ENCODE data around the gene EPOP. TPM values are rescaled to one million over a fixed set of nuclear protein-coding genes. Genes with fewer than 3 reads are reported as not detected.

Gene EPOP
- total and polyA plus RNA-seq, 8 donors = 1.5 to 2.1 (median 1.7) TPM

Small RNAs within 50 kb of the gene (microRNA-seq; reads per million reads assigned to microRNA genes)
- gene MIR4726 = 0.34 to 0.55 reads per million in 2 donors
- gene MIR4734 = 0.14 to 0.34 reads per million in 2 donors

Other genes with a start within 250 kb of the EPOP start
- gene ARHGAP23, start 246.5 kb downstream of the EPOP start, total RNA-seq = 10 to 100 TPM; 49.1 to 51.0 TPM
- gene ARHGAP23, start 246.5 kb downstream of the EPOP start, polyA plus RNA-seq (ENCODE audit: insufficient read length in 6 of 6) = 10 to 100 TPM; 27.7 to 49.0 (median 36.1) TPM
- gene SRCIN1, start 69.0 kb downstream of the EPOP start, total RNA-seq = 1 to 10 TPM; 2.7 to 2.8 TPM
- gene SRCIN1, start 69.0 kb downstream of the EPOP start, polyA plus RNA-seq (ENCODE audit: insufficient read length in 6 of 6) = 10 to 100 TPM in 2 of 6 donors, 1 to 10 TPM in 4; 5.6 to 10.6 (median 8.5) TPM
- gene MLLT6, start 30.3 kb upstream of the EPOP start, total RNA-seq = 100 to 1,000 TPM in 1 of 2 donors, 10 to 100 TPM in 1; 80.0 to 102 TPM
- gene MLLT6, start 30.3 kb upstream of the EPOP start, polyA plus RNA-seq (ENCODE audit: insufficient read length in 6 of 6) = 100 to 1,000 TPM; 103 to 143 (median 124) TPM
- 10 to 100 TPM; 32.9 to 49.2 TPM for gene CISD3, start 55.4 kb upstream of the EPOP start, total RNA-seq
- gene CISD3, start 55.4 kb upstream of the EPOP start, polyA plus RNA-seq (ENCODE audit: insufficient read length in 6 of 6) = 10 to 100 TPM in 4 of 6 donors, 1 to 10 TPM in 2; 8.6 to 19.4 (median 12.1) TPM
- gene PCGF2, start 73.4 kb upstream of the EPOP start, total RNA-seq = 10 to 100 TPM; 40.0 to 49.5 TPM
- gene PCGF2, start 73.4 kb upstream of the EPOP start, polyA plus RNA-seq (ENCODE audit: insufficient read length in 6 of 6) = 100 to 1,000 TPM in 1 of 6 donors, 10 to 100 TPM in 5; 73.8 to 102 (median 90.0) TPM
- 100 to 1,000 TPM; 123 to 191 TPM for gene PSMB3, start 77.8 kb upstream of the EPOP start, total RNA-seq
- gene PSMB3, start 77.8 kb upstream of the EPOP start, polyA plus RNA-seq (ENCODE audit: insufficient read length in 6 of 6) = 10 to 100 TPM; 84.9 to 96.1 (median 87.9) TPM
- 10 to 100 TPM; 39.8 to 43.3 TPM for gene PIP4K2B, start 124.6 kb upstream of the EPOP start, total RNA-seq
- gene PIP4K2B, start 124.6 kb upstream of the EPOP start, polyA plus RNA-seq (ENCODE audit: insufficient read length in 6 of 6) = 10 to 100 TPM; 84.8 to 94.3 (median 88.2) TPM
- 10 to 100 TPM; 15.0 to 22.3 TPM for gene CWC25, start 150.4 kb upstream of the EPOP start, total RNA-seq
- 10 to 100 TPM; 24.1 to 29.3 (median 27.0) TPM for gene CWC25, start 150.4 kb upstream of the EPOP start, polyA plus RNA-seq (ENCODE audit: insufficient read length in 6 of 6)
- gene RPL23, start 178.8 kb upstream of the EPOP start, total RNA-seq = 1,000 to 10,000 TPM; 1,144 to 1,160 TPM
- 1,000 to 10,000 TPM; 2,610 to 3,076 (median 2,714) TPM for gene RPL23, start 178.8 kb upstream of the EPOP start, polyA plus RNA-seq (ENCODE audit: insufficient read length in 6 of 6)
- gene LASP1, start 195.1 kb upstream of the EPOP start, total RNA-seq = 100 to 1,000 TPM; 163 to 172 TPM
- gene LASP1, start 195.1 kb upstream of the EPOP start, polyA plus RNA-seq (ENCODE audit: insufficient read length in 6 of 6) = 100 to 1,000 TPM; 141 to 175 (median 155) TPM

All from left lung (tissue), 8 donors.